A673 (cell line): Measurements from ENCODE around the gene AMACR.

ENCODE experiments used
- CTCF ChIP-seq: fragments of 300-800, 200-600 bp; sonication (generic); conservative IDR thresholded peaks from 2 replicates; pipeline ENCODE4 v1.5.1; 2017; ENCODE audit warnings: low read depth, mild to moderate bottlenecking, antibody characterized with exemption, low read length, moderate library complexity, mixed read lengths
- EZH2 ChIP-seq: fragments of 200-600 bp; sonication (generic); IDR thresholded peaks from 2 replicates; pipeline ENCODE4 v1.6.1; 2017; ENCODE audit warnings: borderline replicate concordance, low read depth, mild to moderate bottlenecking, mixed read lengths, antibody characterized with exemption, low read length; ENCODE audit not compliant: poor library complexity, severe bottlenecking

- no peak for TF ChIP-seq CTCF
- no peak for TF ChIP-seq EZH2
Measured at GRCh38 chr5:34037726-34038125, 29.9 kb upstream of the AMACR start.
